ENCODE measurements around the gene CEPT1.

- TF ChIP-seq, protein P1, sequence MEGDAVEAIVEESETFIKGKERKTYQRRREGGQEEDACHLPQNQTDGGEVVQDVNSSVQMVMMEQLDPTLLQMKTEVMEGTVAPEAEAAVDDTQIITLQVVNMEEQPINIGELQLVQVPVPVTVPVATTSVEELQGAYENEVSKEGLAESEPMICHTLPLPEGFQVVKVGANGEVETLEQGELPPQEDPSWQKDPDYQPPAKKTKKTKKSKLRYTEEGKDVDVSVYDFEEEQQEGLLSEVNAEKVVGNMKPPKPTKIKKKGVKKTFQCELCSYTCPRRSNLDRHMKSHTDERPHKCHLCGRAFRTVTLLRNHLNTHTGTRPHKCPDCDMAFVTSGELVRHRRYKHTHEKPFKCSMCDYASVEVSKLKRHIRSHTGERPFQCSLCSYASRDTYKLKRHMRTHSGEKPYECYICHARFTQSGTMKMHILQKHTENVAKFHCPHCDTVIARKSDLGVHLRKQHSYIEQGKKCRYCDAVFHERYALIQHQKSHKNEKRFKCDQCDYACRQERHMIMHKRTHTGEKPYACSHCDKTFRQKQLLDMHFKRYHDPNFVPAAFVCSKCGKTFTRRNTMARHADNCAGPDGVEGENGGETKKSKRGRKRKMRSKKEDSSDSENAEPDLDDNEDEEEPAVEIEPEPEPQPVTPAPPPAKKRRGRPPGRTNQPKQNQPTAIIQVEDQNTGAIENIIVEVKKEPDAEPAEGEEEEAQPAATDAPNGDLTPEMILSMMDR (IDR thresholded peaks at IDR 0.05) = no peak
- no peak for TF ChIP-seq POLR2A (IDR thresholded peaks at IDR 0.05)
Observed at GRCh38 chr1:111192658-111193519, 52.9 kb downstream of the CEPT1 start.

Measured in thyroid gland (tissue), 4 donors.